ENCODE data around the gene PDZK1IP1. TPM values are rescaled to one million over a fixed set of nuclear protein-coding genes. Genes with fewer than 3 reads are reported as not detected.

Gene PDZK1IP1
- total and polyA plus RNA-seq, 2 of the 4 experiments (the other 2 are of a cell fraction): not detected

- Histone ChIP-seq H4K20me1 (ENCODE audit: insufficient read depth, low read length) (no peaks in the 10 kb centered on the region), H3K79me1 (ENCODE audit: low read depth in 1 of 2, low read length in 2 of 2) (no peaks in the 10 kb centered on the region), H3K36me3 (ENCODE audit: control insufficient read depth, insufficient read depth, low read length) (no peaks in the 10 kb centered on the region), H2AFZ (replicated peaks; ENCODE audit: low read length, poor library complexity) (no peak overlapping the region), H3K9me1 (ENCODE audit: insufficient read depth, low read length) (no peaks in the 10 kb centered on the region), H2BK15ac (ENCODE audit: low read depth, low read length) (no peak overlapping the region), H4K8ac (ENCODE audit: low read depth in 2 of 2, low read length in 2 of 2) (no peak overlapping the region), H3K4me2 (ENCODE audit: low read depth, low read length) (no peak overlapping the region), H3K56ac (ENCODE audit: extremely low read depth, insufficient read depth, low read length) (no peak overlapping the region), H3K14ac (replicated peaks; ENCODE audit: low read depth, low read length) (no peak overlapping the region), H3K4me3 (ENCODE audit: insufficient read depth, low read depth, low read length) (no peak overlapping the region), H2AK9ac (replicated peaks; ENCODE audit: low read depth, low read length, poor library complexity) (no peak overlapping the region), H2BK20ac (ENCODE audit: low read depth, low read length) (no peak overlapping the region), H3K9me3 (ENCODE audit: control insufficient read depth, insufficient read depth, low read length) (no peaks in the 10 kb centered on the region), H3K27me3 (ENCODE audit: control insufficient read depth, insufficient read depth, low read length) (peaks cover 17% of the 10 kb centered on the region), H2BK5ac (ENCODE audit: low read depth, low read length, poor library complexity, severe bottlenecking) (no peak overlapping the region), H3K27ac (ENCODE audit: insufficient read depth, low read length) (no peak overlapping the region), H3K4ac (ENCODE audit: low read depth, low read length) (no peak overlapping the region), H3K9ac (ENCODE audit: low read depth, low read length) (no peak overlapping the region), H4K5ac (ENCODE audit: low read depth, low read length) (no peak overlapping the region), H2AK5ac (ENCODE audit: low read depth, low read length) (no peak overlapping the region), H3K18ac (ENCODE audit: low read depth, low read length) (no peak overlapping the region), H3K4me1 (ENCODE audit: control insufficient read depth, insufficient read depth, low read length) (no peaks in the 10 kb centered on the region), H4K91ac (ENCODE audit: insufficient read depth, low read depth, low read length) (no peak overlapping the region), H2BK120ac (ENCODE audit: low read depth, low read length) (no peak overlapping the region), H3K23ac (ENCODE audit: low read depth, low read length) (no peak overlapping the region)
- no peak for ATAC-seq (ENCODE audit: low read depth)
- no TSS peak for BruUV-seq (replicated peaks)
- no peak for DNase-seq
- no peak for TF ChIP-seq BHLHE40 (IDR thresholded peaks at IDR 0.05; ENCODE audit: low read depth, low read length)
- TF ChIP-seq RCOR1 (IDR thresholded peaks at IDR 0.05; ENCODE audit: insufficient replicate concordance, low read length): no peak
- TF ChIP-seq, protein P1, sequence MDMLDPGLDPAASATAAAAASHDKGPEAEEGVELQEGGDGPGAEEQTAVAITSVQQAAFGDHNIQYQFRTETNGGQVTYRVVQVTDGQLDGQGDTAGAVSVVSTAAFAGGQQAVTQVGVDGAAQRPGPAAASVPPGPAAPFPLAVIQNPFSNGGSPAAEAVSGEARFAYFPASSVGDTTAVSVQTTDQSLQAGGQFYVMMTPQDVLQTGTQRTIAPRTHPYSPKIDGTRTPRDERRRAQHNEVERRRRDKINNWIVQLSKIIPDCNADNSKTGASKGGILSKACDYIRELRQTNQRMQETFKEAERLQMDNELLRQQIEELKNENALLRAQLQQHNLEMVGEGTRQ (IDR thresholded peaks at IDR 0.05; ENCODE audit: low read depth, low read length): no peak
- TF ChIP-seq RAD21 (IDR thresholded peaks at IDR 0.05; ENCODE audit: low read length): no peak
- TF ChIP-seq NFE2L2 (IDR thresholded peaks at IDR 0.05; ENCODE audit: low read depth, low read length): no peak
- TF ChIP-seq FOS (IDR thresholded peaks at IDR 0.05; ENCODE audit: low read depth, low read length): no peak
- intact Hi-C loops (cut with micrococcal nuclease) (no loop called here), dilution Hi-C loops (cut with HindIII; ENCODE audit: low sequenced_read_pairs, unreplicated experiment) (no loop called here), in situ Hi-C loops (cut with MboI; ENCODE audit: low sequenced_read_pairs) (no loop called here)
- ChIA-PET CTCF (no interaction called here), POLR2A (ENCODE audit: unreplicated experiment) (no interaction called here)
- WGBS, 2 experiments (ENCODE audit: extremely low coverage in 2 of 2, insufficient read length in 1 of 2): no CpG with 5 or more reads among the region's 4 CpGs
These were observed 25.9 kb upstream of the PDZK1IP1 start for GRCh38 chr1:47215713-47216112.
